Measurements from ENCODE around the gene TEX14. TPM values are rescaled to one million over a fixed set of nuclear protein-coding genes. Genes with fewer than 3 reads are reported as not detected.

Gene TEX14
- total RNA-seq, 6 donors from 2014 or later = 0.10 to 1.4 (median 0.63) TPM

- no peaks in the 10 kb centered on the region for H3K4me1 ChIP-seq
- TF ChIP-seq EP300 (IDR thresholded peaks at IDR 0.05) (no peak), POLR2A (IDR thresholded peaks at IDR 0.05) (no peak), POLR2AphosphoS5 (IDR thresholded peaks at IDR 0.05) (no peak)
- TF ChIP-seq, protein P1, sequence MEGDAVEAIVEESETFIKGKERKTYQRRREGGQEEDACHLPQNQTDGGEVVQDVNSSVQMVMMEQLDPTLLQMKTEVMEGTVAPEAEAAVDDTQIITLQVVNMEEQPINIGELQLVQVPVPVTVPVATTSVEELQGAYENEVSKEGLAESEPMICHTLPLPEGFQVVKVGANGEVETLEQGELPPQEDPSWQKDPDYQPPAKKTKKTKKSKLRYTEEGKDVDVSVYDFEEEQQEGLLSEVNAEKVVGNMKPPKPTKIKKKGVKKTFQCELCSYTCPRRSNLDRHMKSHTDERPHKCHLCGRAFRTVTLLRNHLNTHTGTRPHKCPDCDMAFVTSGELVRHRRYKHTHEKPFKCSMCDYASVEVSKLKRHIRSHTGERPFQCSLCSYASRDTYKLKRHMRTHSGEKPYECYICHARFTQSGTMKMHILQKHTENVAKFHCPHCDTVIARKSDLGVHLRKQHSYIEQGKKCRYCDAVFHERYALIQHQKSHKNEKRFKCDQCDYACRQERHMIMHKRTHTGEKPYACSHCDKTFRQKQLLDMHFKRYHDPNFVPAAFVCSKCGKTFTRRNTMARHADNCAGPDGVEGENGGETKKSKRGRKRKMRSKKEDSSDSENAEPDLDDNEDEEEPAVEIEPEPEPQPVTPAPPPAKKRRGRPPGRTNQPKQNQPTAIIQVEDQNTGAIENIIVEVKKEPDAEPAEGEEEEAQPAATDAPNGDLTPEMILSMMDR (IDR thresholded peaks at IDR 0.05) = no peak
- no peaks in the 10 kb centered on the region for H3K9me3 ChIP-seq
- no peaks in the 10 kb centered on the region for H3K27me3 ChIP-seq
- H3K36me3 ChIP-seq = peaks cover 0 to 40% (median 22%) of the 10 kb centered on the region in 4 donors
- DNase-seq (no peak), ATAC-seq (ENCODE audit: low FRiP score in 2 of 2) (no peak)
- 86 to 88% methylated on average over 5 of the region's 5 CpGs for WGBS, 2 donors
- H3K4me3 ChIP-seq = no peak overlapping the region
- no peak overlapping the region for H3K27ac ChIP-seq
Observed at GRCh38 chr17:58702045-58702476, 10.2 kb upstream of the TEX14 start.

DNA sequence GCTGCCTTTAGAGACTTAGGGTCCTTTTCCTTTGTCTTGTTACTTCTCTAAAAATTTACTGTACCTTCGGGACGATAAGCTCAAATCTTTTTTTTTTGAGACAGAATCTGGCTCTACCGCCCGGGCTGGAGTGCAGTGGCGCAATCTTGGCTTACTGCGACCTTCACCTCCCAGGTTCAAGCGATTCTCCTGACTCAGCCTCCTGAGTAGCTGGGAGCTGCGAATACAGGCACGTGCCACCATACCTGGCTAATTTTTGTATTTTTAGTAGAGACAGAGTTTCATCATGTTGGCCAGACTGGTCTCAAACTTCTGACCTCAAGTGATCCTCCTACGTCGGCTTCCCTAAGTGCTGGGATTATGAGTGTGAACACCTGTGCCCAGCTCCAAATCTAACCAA is 7.9 kb upstream of the TEX14 start:
- WGBS, 2 donors = 94 to 97% methylated on average over 11 of the region's 11 CpGs
- DNase-seq (no peak), ATAC-seq (ENCODE audit: low FRiP score in 2 of 2) (no peak)
- no peaks in the 10 kb centered on the region for H3K27me3 ChIP-seq
- no peaks in the 10 kb centered on the region for H3K9me3 ChIP-seq
- peaks cover 0 to 46% (median 18%) of the 10 kb centered on the region in 4 donors for H3K36me3 ChIP-seq
- TF ChIP-seq POLR2A (IDR thresholded peaks at IDR 0.05) = no peak
- no peak for TF ChIP-seq POLR2AphosphoS5 (IDR thresholded peaks at IDR 0.05)
- no peak for TF ChIP-seq EP300 (IDR thresholded peaks at IDR 0.05)
- TF ChIP-seq, protein P1 (IDR thresholded peaks at IDR 0.05) = no peak
- no peak overlapping the region for H3K27ac ChIP-seq
- no peak overlapping the region for H3K4me3 ChIP-seq
- no peaks in the 10 kb centered on the region for H3K4me1 ChIP-seq

GRCh38 chr17:58694826-58695225 is 3.0 kb upstream of the TEX14 start:
- Histone ChIP-seq H3K4me3 (no peak overlapping the region), H3K36me3 (peaks cover 0 to 14% (median 1%) of the 10 kb centered on the region in 4 donors), H3K27me3 (no peaks in the 10 kb centered on the region), H3K27ac (no peak overlapping the region), H3K4me1 (peaks cover 9 to 23% (median 14%) of the 10 kb centered on the region in 4 donors), H3K9me3 (no peaks in the 10 kb centered on the region)
- TF ChIP-seq POLR2AphosphoS5 (IDR thresholded peaks at IDR 0.05) (no peak), POLR2A (IDR thresholded peaks at IDR 0.05) (no peak), EP300 (IDR thresholded peaks at IDR 0.05) (no peak)
- TF ChIP-seq, protein P1 (IDR thresholded peaks at IDR 0.05) = no peak
- ATAC-seq (ENCODE audit: low FRiP score in 2 of 2) (no peak), DNase-seq (no peak)
- WGBS, 2 donors = 94 to 95% methylated on average over 1 of the region's 1 CpG

DNA sequence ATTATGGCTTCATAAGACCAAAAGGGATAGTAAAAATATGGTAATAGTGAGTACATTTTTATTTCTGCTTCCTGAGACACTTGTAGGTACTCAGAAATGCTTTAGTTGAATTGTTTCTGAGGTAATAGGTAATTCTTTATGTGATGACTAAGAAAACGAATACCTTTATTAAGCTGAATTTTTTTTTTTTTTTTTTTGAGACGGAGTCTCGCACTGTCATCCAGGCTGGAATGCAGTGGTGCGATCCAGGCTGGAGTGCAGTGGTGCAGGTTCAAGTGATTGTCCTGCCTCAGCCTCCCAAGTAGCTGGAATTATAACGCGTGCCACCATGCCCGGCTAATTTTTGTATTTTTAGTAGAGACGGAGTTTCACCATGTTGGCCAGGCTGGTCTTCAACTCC is 2.5 kb upstream of the TEX14 start:
- Histone ChIP-seq H3K27ac (no peak overlapping the region), H3K36me3 (peaks cover 0 to 14% (median 0%) of the 10 kb centered on the region in 4 donors), H3K9me3 (no peaks in the 10 kb centered on the region), H3K4me3 (no peak overlapping the region), H3K4me1 (peaks cover 9 to 23% (median 14%) of the 10 kb centered on the region in 4 donors), H3K27me3 (no peaks in the 10 kb centered on the region)
- 93% methylated on average over 8 of the region's 8 CpGs for WGBS, 2 donors
- no peak for DNase-seq
- no peak for ATAC-seq (ENCODE audit: low FRiP score in 2 of 2)
- no peak for TF ChIP-seq EP300 (IDR thresholded peaks at IDR 0.05)
- TF ChIP-seq, protein P1 (IDR thresholded peaks at IDR 0.05) = no peak
- no peak for TF ChIP-seq POLR2A (IDR thresholded peaks at IDR 0.05)
- TF ChIP-seq POLR2AphosphoS5 (IDR thresholded peaks at IDR 0.05) = no peak

DNA sequence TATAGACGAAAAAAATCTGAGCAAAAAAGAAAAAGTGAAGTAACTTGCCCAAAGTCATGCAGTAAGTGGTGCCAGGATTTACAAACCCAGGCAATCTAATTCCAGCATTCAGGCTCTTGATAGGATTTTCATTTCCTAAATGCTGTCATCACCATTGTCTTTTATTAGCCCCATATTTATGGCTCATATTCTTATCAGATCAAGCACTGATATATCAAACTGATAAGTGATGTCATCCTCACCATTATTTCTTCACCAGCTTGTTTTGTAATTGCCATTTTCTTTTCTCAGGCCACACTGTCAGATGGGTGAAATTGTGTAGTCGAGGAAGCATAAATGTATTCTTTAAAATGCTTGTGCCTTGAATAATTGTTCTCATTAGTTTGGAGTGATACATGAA is 1.9 kb upstream of the TEX14 start:
- 69 to 85% methylated on average over 2 of the region's 2 CpGs for WGBS, 2 donors
- no peaks in the 10 kb centered on the region for H3K27me3 ChIP-seq
- DNase-seq (no peak), ATAC-seq (ENCODE audit: low FRiP score in 2 of 2) (no peak)
- no peak overlapping the region for H3K27ac ChIP-seq
- H3K4me1 ChIP-seq = peaks cover 9 to 23% (median 14%) of the 10 kb centered on the region in 4 donors
- H3K4me3 ChIP-seq = no peak overlapping the region
- H3K9me3 ChIP-seq = no peaks in the 10 kb centered on the region
- peaks cover 0 to 10% (median 0%) of the 10 kb centered on the region in 4 donors for H3K36me3 ChIP-seq
- TF ChIP-seq EP300 (IDR thresholded peaks at IDR 0.05) (no peak), POLR2AphosphoS5 (IDR thresholded peaks at IDR 0.05) (no peak), POLR2A (IDR thresholded peaks at IDR 0.05) (no peak)
- TF ChIP-seq, protein P1 (IDR thresholded peaks at IDR 0.05) = no peak
